ENCODE data around the gene SHISA9.

The SHISA9 gene

GRCh38 chr16:12959072-12959471 lies 57.7 kb downstream of the SHISA9 start:
- DNase-seq, result no peak

- no peak for DNase-seq
Measured at GRCh38 chr16:12961626-12962025, 60.2 kb downstream of the SHISA9 start.

- DNase-seq, result no peak
Measured at GRCh38 chr16:12964461-12964860, 63.1 kb downstream of the SHISA9 start.

GRCh38 chr16:12965274-12965804 lies 63.9 kb downstream of the SHISA9 start:
- no peak for DNase-seq

- DNase-seq, result peak; percentile 17
Measured at GRCh38 chr16:12971241-12971640, 69.8 kb downstream of the SHISA9 start.

GRCh38 chr16:12972246-12972645 lies 70.8 kb downstream of the SHISA9 start:
- no peak for DNase-seq

- DNase-seq, result no peak
Measured at GRCh38 chr16:12975766-12976165, 74.4 kb downstream of the SHISA9 start.

GRCh38 chr16:12976496-12976895 lies 75.1 kb downstream of the SHISA9 start:
- no peak for DNase-seq

- no peak for DNase-seq
Measured at GRCh38 chr16:12976936-12977335, 75.5 kb downstream of the SHISA9 start.

GRCh38 chr16:12985516-12985915 lies 84.1 kb downstream of the SHISA9 start:
- no peak for DNase-seq

- DNase-seq, result no peak
Measured at GRCh38 chr16:12988071-12988470, 86.7 kb downstream of the SHISA9 start.

- no peak for DNase-seq
Measured at GRCh38 chr16:12992066-12992465, 90.7 kb downstream of the SHISA9 start.

GRCh38 chr16:12994402-12994801 lies 93.0 kb downstream of the SHISA9 start:
- DNase-seq, result no peak

- no peak for DNase-seq
Measured at GRCh38 chr16:12995721-12996372, 94.4 kb downstream of the SHISA9 start.

- no peak for DNase-seq
Measured at GRCh38 chr16:12998361-12999085, 97.1 kb downstream of the SHISA9 start.

- DNase-seq, result no peak
Measured at GRCh38 chr16:12999368-12999767, 98.0 kb downstream of the SHISA9 start.

- no peak for DNase-seq
Measured at GRCh38 chr16:13005721-13006247, 104.4 kb downstream of the SHISA9 start.

- DNase-seq, result no peak
Measured at GRCh38 chr16:13012601-13013000, 111.2 kb downstream of the SHISA9 start.

GRCh38 chr16:13013043-13013442 lies 111.6 kb downstream of the SHISA9 start:
- no peak for DNase-seq

- no peak for DNase-seq
Measured at GRCh38 chr16:13014476-13014875, 113.1 kb downstream of the SHISA9 start.

- no peak for DNase-seq
Measured at GRCh38 chr16:13018026-13018425, 116.6 kb downstream of the SHISA9 start.

- no peak for DNase-seq
Measured at GRCh38 chr16:13021996-13022395, 120.6 kb downstream of the SHISA9 start.

GRCh38 chr16:13029786-13030185 lies 128.4 kb downstream of the SHISA9 start:
- no peak for DNase-seq

GRCh38 chr16:13030769-13031168 lies 129.4 kb downstream of the SHISA9 start:
- DNase-seq, result no peak

Data from suppressor macrophage treated with lipopolysaccharide for 4 hours (primary cell).